ENCODE results near the gene XRCC5. TPM values are rescaled to one million over a fixed set of nuclear protein-coding genes. Genes with fewer than 3 reads are reported as not detected.

Gene XRCC5
- total and polyA plus RNA-seq, 10 of the 15 experiments (the other 5 are each of a cell fraction or from before 2014, with no cell fraction given): 259 to 815 (median 530) TPM

GRCh38 chr2:216081487-216082116 lies 27.5 kb upstream of the XRCC5 start, which contains the start of the genes PECR and TMEM169:
PECR (minus strand) TSS chr2:216081809; CDS start chr2:216081741, 68 bp downstream.
TMEM169 (plus strand) TSS chr2:216081919; CDS start chr2:216095964, 14,045 bp downstream.
- H3K36me3 ChIP-seq (ENCODE audit: control insufficient read depth in 2 of 2, insufficient read depth in 2 of 2, low read length in 1 of 2): no peaks in the 10 kb centered on the region
- H3K4me3 ChIP-seq: peak within 1 kb of the TSS; percentile 84
- ChIA-PET SMC1A (ENCODE audit: uncharacterized antibody, unreplicated experiment) (interaction anchor here (0.6 to 4.1 kb wide), 14 partner anchors 9 to 329 kb away, joined by 3 to 34 read pairs (median 4); partner anchors contain the start of gene XRCC5), RAD21 (ENCODE audit: unreplicated experiment) (interaction anchor here (0.7 to 1.8 kb wide), 11 partner anchors 9 to 66 kb away, joined by 3 to 17 read pairs (median 4); partner anchors contain the start of gene XRCC5), POLR2A (interaction anchor here (0.6 to 6.2 kb wide), 14 partner anchors 10 to 102 kb away, joined by 3 to 42 read pairs (median 5); partner anchors contain the start of gene XRCC5), CTCF (interaction anchor here (0.6 to 2.7 kb wide), 14 partner anchors 9 to 226 kb away, joined by 3 to 17 read pairs (median 4); partner anchors contain the start of gene XRCC5)
- DNase-seq (ENCODE audit: low read depth, low spot score) (no peak), ATAC-seq (peak; percentile 97), FAIRE-seq (no peak)
- peaks cover 4% of the 10 kb centered on the region for H3K79me2 ChIP-seq (ENCODE audit: control insufficient read depth, insufficient read depth, low read length)
- WGBS (ENCODE audit: insufficient coverage, insufficient replicate concordance, low lambda C conversion rate, missing lambda C conversion rate): 3% methylated on average over 32 of the region's 44 CpGs
- BruUV-seq (replicated peaks): no TSS peak
- peak within 1 kb of the TSS; percentile 83 for H2AFZ ChIP-seq (ENCODE audit: control insufficient read depth, low read depth, low read length)
- no peaks in the 10 kb centered on the region for H4K20me1 ChIP-seq (ENCODE audit: control insufficient read depth, insufficient read depth)
- H3K27me3 ChIP-seq (replicated peaks in 1 of 2; ENCODE audit: control insufficient read depth in 2 of 2, insufficient read depth in 2 of 2, low read length in 1 of 2): no peaks in the 10 kb centered on the region
- in situ Hi-C loops (cut with MboI) (no loop called here), intact Hi-C loops (cut with micrococcal nuclease; ENCODE audit: unreplicated experiment) (loop anchor here (2.0 kb wide), 1 partner anchor 25 kb away; no protein-coding TSS in a partner anchor)
- H3K9me3 ChIP-seq (replicated peaks; ENCODE audit: control insufficient read depth, insufficient read depth, low read length): no peaks in the 10 kb centered on the region
- peak within 1 kb of the TSS; percentile 77 for H3K9ac ChIP-seq (ENCODE audit: control insufficient read depth, insufficient read depth, low read length)
- H3K27ac ChIP-seq (ENCODE audit: control insufficient read depth, insufficient read depth): peak within 1 kb of the TSS; percentile 58
- H3K4me2 ChIP-seq (ENCODE audit: control insufficient read depth, insufficient read depth): peak within 1 kb of the TSS; percentile 78
- peaks cover 6% of the 10 kb centered on the region; the same call in 1 of the 2 replicates for H3K4me1 ChIP-seq (ENCODE audit: control insufficient read depth, insufficient read depth, low read length)
- TF ChIP-seq ATF7 (IDR thresholded peaks at IDR 0.05; ENCODE audit: low read depth): no peak
- TF ChIP-seq, protein P1, sequence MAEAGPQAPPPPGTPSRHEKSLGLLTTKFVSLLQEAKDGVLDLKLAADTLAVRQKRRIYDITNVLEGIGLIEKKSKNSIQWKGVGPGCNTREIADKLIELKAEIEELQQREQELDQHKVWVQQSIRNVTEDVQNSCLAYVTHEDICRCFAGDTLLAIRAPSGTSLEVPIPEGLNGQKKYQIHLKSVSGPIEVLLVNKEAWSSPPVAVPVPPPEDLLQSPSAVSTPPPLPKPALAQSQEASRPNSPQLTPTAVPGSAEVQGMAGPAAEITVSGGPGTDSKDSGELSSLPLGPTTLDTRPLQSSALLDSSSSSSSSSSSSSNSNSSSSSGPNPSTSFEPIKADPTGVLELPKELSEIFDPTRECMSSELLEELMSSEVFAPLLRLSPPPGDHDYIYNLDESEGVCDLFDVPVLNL (IDR thresholded peaks at IDR 0.05; ENCODE audit: low read depth, low read length): 0 out of 2 replicates have a peak, but pooled peaks have one; percentile 14
- TF ChIP-seq POLR2A (IDR thresholded peaks at IDR 0.05; ENCODE audit: low read depth, low read length): peak; percentile 94
- TF ChIP-seq, protein P2, sequence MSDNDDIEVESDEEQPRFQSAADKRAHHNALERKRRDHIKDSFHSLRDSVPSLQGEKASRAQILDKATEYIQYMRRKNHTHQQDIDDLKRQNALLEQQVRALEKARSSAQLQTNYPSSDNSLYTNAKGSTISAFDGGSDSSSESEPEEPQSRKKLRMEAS (IDR thresholded peaks at IDR 0.05; ENCODE audit: low read depth, low read length): peak; percentile 38; the same call in 1 of the 2 replicates
- TF ChIP-seq RAD51 (IDR thresholded peaks at IDR 0.05): peak; percentile 78
- TF ChIP-seq BACH1 (IDR thresholded peaks at IDR 0.05; ENCODE audit: borderline replicate concordance): 0 out of 2 replicates have a peak, but pooled peaks have one; percentile 38
- TF ChIP-seq TAF1 (IDR thresholded peaks at IDR 0.05; ENCODE audit: borderline replicate concordance, low read depth, low read length): peak; percentile 38; the same call in 1 of the 2 replicates
- peak; percentile 50; the same call in 1 of the 2 replicates for TF ChIP-seq GATAD2B (conservative IDR thresholded peaks at IDR 0.05; ENCODE audit: low read depth)
- TF ChIP-seq SUPT20H (IDR thresholded peaks at IDR 0.05; ENCODE audit: borderline replicate concordance, control insufficient read depth, low read depth, low read length): no peak
- TF ChIP-seq LARP7 (IDR thresholded peaks at IDR 0.05): peak; percentile 85
- peak in 1 of 2 experiments; percentile 67; a peak in 1 of 4 replicates for TF ChIP-seq BHLHE40 (IDR thresholded peaks at IDR 0.05; ENCODE audit: borderline replicate concordance in 1 of 2, low read depth in 2 of 2, low read length in 1 of 2)
- no peak for TF ChIP-seq NFIC (IDR thresholded peaks at IDR 0.05; ENCODE audit: low read depth, low read length)
- TF ChIP-seq DPF2 (IDR thresholded peaks at IDR 0.05): peak; percentile 47; the same call in 1 of the 2 replicates
- TF ChIP-seq ASH2L (IDR thresholded peaks at IDR 0.05; ENCODE audit: borderline replicate concordance, low read depth): 0 out of 2 replicates have a peak, but pooled peaks have one; percentile 58
- peak; percentile 72 for TF ChIP-seq ZNF687 (IDR thresholded peaks at IDR 0.05)
- peak; percentile 53; the same call in 1 of the 2 replicates for TF ChIP-seq NR2F1 (conservative IDR thresholded peaks at IDR 0.05)
- 0 out of 2 replicates have a peak, but pooled peaks have one; percentile 11 for TF ChIP-seq TCF3 (IDR thresholded peaks at IDR 0.05; ENCODE audit: borderline replicate concordance, insufficient read depth, low read depth, low read length)
- no peak for TF ChIP-seq IKZF2 (IDR thresholded peaks at IDR 0.05)
- peak; percentile 35; the same call in 1 of the 2 replicates for TF ChIP-seq RUNX3 (IDR thresholded peaks at IDR 0.05; ENCODE audit: low read length)

Measured in GM12878 (cell line).